C4-2B (cell line): Measurements from ENCODE around the gene CACNB2.

Source experiments
- CTCF ChIP-seq: fragments of 450-650 bp; conservative IDR thresholded peaks from 2 replicates; pipeline ENCODE4 v1.5.1; 2017; ENCODE audit warnings: mild to moderate bottlenecking
- ZFX ChIP-seq: fragments of 450-650 bp; IDR thresholded peaks from 2 replicates; pipeline ENCODE4 v1.6.1; 2017

GRCh38 chr10:18334116-18334867, 194.1 kb downstream of the CACNB2 start:
- TF ChIP-seq CTCF, result no peak
- no peak for TF ChIP-seq ZFX
